AG04450 (cell line): ENCODE measurements around the gene KCNF1. TPM values are rescaled to one million over a fixed set of nuclear protein-coding genes. Genes with fewer than 3 reads are reported as not detected.

Source experiments
- CTCF ChIA-PET: fragments of 300-600, 350-600 bp; formaldehyde crosslinking; extraction: SDS; loops from one replicate; lab custom pipeline; 2022; ENCODE audit warnings: antibody characterized with exemption, inconsistent platforms; lab: Charles Lee
- POLR2A ChIA-PET: fragments of 350-600 bp; formaldehyde crosslinking; extraction: SDS; loops from one replicate; lab custom pipeline; 2021; ENCODE audit warnings: antibody characterized with exemption, inconsistent platforms; lab: Yijun Ruan, JAX
- DNase-seq: peaks from one replicate; pipeline ENCODE4 v3.0.0-alpha.2; 2011; ENCODE audit warnings: low read depth, low spot score
- H3K27ac ChIP-seq: one replicate; pipeline ENCODE4 v1.5.1; 2012; ENCODE audit warnings: low read depth, low read length, control low read depth
- H3K27me3 ChIP-seq: one replicate; pipeline ENCODE4 v1.6.0; 2012; ENCODE audit warnings: low read length; ENCODE audit not compliant: control insufficient read depth, insufficient read depth
- H3K4me3 ChIP-seq: 2 replicates; pipeline ENCODE4 v1.5.1; 2011; ENCODE audit warnings: mild to moderate bottlenecking, low read depth, low read length, control low read depth
- H3K9me3 ChIP-seq: 2 replicates; pipeline ENCODE4 v1.5.1; 2012; ENCODE audit warnings: low read length; ENCODE audit not compliant: control insufficient read depth, insufficient read depth
- CTCF ChIP-seq: IDR thresholded peaks from 2 replicates; pipeline ENCODE4 v1.5.1; 2011; ENCODE audit warnings: low read depth, low read length, control low read depth, inconsistent platforms
- polyA plus RNA-seq: library from polyadenylated mRNA; depleted of rRNA; stranded (reverse); fragments of >200 nt; gene quantifications from 2 replicates; pipeline ENCODE4 v1.2.3, GENCODE V29; 2011

The KCNF1 gene
- polyA plus RNA-seq, 1 experiment, result 1.0 TPM

GRCh38 chr2:10947005-10947440, 35.3 kb downstream of the KCNF1 start:
- ChIA-PET CTCF (no interaction called here), POLR2A (no interaction called here)
- no peak for TF ChIP-seq CTCF
- Histone ChIP-seq H3K27me3 (no peaks in the 10 kb centered on the region), H3K9me3 (no peaks in the 10 kb centered on the region; the same call in 1 of the 2 replicates), H3K4me3 (no peak overlapping the region), H3K27ac (no peak overlapping the region)
- DNase-seq, result no peak

- DNase-seq, result no peak
- CTCF ChIA-PET, result no interaction called here
- TF ChIP-seq CTCF, result no peak
- POLR2A ChIA-PET, result no interaction called here
- no peak overlapping the region for H3K4me3 ChIP-seq
- H3K9me3 ChIP-seq, result no peaks in the 10 kb centered on the region
- H3K27ac ChIP-seq, result no peak overlapping the region
- no peaks in the 10 kb centered on the region for H3K27me3 ChIP-seq
Observed at GRCh38 chr2:10947446-10948187, 35.9 kb downstream of the KCNF1 start.

GRCh38 chr2:10948188-10948564, 36.4 kb downstream of the KCNF1 start:
- no peak overlapping the region for H3K27ac ChIP-seq
- no peaks in the 10 kb centered on the region for H3K9me3 ChIP-seq
- DNase-seq, result no peak
- H3K4me3 ChIP-seq, result no peak overlapping the region
- TF ChIP-seq CTCF, result no peak
- no peaks in the 10 kb centered on the region for H3K27me3 ChIP-seq
- CTCF ChIA-PET, result no interaction called here
- POLR2A ChIA-PET, result no interaction called here

DNA sequence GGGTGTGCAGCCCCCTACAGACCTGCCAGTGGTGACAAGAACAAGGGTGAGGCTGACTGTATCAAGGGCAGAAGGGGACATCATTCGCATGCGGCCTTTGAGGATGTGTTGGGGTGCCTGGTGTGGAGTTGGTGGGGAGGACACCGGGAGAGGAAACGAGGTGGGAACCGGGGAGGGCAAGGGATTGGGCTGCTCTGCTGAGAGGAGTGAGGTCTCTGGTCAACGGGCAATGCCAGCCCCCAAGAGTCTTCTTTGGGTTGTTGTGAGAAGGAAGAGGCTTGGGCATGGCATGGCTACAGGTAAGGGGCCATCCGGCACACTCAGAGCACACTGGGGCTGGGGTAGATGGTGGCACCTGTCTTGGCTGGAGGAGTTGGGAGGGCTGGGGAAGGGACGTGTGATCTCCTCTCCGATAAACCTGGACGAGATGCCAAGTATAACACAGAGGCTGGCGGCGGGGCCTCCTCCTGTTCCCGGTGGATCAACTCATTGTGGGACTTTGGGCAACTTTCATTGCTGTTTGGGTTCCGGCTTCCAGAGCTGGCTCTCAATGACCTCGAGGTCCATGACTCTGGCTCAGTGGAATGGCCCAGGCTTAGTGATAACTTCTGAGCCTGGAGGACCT, 37.0 kb downstream of the KCNF1 start:
- CTCF ChIA-PET, result no interaction called here
- POLR2A ChIA-PET, result no interaction called here
- TF ChIP-seq CTCF, result no peak
- no peak for DNase-seq
- no peaks in the 10 kb centered on the region for H3K9me3 ChIP-seq
- no peaks in the 10 kb centered on the region for H3K27me3 ChIP-seq
- H3K4me3 ChIP-seq, result no peak overlapping the region
- no peak overlapping the region for H3K27ac ChIP-seq

- no peak for DNase-seq
- POLR2A ChIA-PET, result no interaction called here
- CTCF ChIA-PET, result no interaction called here
- TF ChIP-seq CTCF, result no peak
- Histone ChIP-seq H3K4me3 (no peak overlapping the region), H3K27me3 (no peaks in the 10 kb centered on the region), H3K9me3 (no peaks in the 10 kb centered on the region), H3K27ac (no peak overlapping the region)
Observed at GRCh38 chr2:10949835-10950234, 38.1 kb downstream of the KCNF1 start.
